ENCODE results near the gene NR1H2.

The NR1H2 gene

DNA sequence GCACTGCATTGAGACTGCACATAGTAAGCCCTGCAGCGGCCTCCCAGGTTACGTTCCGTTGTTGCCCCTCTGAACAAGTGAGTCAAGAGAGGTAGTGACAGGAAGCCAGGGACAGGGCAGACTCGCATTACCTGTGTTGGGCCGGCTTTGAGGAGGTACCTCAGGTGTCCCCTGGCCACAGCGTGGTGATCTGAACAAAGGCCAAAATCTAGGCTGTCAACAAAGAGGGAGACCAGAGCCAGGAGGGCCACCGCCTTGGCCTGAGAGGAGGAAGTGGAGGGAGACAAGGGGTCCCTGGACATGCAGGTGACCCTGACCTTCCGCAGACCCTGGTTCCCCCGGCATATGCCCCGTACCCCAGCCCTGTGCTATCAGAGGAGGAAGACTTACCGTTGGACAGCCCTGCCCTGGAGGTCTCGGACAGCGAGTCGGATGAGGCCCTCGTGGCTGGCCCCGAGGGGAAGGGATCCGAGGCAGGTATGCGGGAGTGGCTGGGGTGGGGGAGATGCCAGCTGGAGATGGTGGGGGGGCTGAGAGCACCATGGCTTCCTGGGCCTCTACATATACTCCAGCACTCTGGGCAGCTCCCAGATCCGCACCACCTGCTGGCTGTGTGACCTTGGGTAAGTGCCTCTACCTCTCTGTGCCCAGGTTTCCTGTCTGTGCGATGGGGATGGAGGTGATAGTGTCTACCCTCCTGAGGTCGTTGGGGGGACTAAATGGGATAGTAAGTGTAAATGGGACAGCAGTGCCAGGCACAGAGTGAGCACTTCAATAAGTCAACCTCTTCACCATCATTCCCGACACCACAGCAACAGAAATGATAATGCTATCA, 47.2 kb downstream of the NR1H2 start:
- no peak for DNase-seq (ENCODE audit: low read depth)

DNA sequence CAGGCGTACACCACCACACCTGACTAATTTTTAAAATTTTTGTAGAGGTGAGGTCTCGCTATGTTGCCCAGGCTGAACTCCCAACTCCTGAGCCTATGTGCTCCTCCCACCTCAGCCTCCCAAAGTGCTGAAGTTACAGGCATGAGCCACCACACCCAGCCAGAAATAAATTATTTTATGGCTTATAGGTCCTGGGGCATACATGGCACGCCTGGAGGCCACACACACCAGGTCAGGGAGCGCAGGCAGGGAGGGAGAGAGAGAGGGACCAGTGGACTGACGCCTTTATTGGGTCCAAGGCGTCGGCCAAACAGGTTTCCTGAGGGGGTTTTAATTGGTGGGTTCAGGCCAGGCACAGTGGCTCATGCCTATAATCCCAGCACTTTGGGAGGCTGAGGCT, 49.3 kb downstream of the NR1H2 start:
- DNase-seq (ENCODE audit: low read depth): no peak

DNA sequence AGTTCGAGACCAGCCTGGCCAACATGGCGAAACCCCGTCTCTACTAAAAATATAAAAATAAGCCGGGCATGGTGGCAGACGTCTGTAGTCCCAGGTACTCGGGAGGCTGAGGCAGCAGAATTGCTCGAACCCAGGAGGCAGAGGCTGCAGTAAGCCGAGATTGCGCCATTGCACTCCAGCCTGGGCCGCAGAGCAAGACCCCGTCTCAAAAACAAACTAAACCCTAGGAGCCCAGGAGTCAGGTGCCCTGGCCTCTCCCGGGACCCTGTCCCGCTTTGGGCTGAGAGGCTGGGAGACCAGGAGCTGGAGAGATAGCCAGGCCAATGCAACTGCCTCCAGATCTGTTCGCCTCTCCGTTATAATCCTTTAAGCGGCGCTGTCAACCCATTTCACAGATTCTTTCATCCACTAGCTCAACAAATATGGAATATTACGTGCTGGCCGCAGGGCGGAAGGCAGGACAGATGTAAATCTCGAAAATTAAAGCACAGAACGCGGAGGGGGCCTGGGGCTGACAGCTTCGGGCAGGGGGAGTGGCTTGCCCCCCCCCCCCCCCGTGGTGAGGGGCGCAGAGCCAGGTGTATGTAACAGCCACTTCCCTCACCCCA, 51.2 kb downstream of the NR1H2 start:
- DNase-seq (ENCODE audit: low read depth): no peak

DNA sequence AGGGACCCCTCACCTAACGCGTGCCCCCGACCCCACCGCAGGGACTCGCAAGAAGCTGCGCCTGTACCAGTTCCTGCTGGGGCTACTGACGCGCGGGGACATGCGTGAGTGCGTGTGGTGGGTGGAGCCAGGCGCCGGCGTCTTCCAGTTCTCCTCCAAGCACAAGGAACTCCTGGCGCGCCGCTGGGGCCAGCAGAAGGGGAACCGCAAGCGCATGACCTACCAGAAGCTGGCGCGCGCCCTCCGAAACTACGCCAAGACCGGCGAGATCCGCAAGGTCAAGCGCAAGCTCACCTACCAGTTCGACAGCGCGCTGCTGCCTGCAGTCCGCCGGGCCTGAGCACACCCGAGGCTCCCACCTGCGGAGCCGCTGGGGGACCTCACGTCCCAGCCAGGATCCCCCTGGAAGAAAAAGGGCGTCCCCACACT, 51.8 kb downstream of the NR1H2 start:
- no peak for DNase-seq (ENCODE audit: low read depth)

DNA sequence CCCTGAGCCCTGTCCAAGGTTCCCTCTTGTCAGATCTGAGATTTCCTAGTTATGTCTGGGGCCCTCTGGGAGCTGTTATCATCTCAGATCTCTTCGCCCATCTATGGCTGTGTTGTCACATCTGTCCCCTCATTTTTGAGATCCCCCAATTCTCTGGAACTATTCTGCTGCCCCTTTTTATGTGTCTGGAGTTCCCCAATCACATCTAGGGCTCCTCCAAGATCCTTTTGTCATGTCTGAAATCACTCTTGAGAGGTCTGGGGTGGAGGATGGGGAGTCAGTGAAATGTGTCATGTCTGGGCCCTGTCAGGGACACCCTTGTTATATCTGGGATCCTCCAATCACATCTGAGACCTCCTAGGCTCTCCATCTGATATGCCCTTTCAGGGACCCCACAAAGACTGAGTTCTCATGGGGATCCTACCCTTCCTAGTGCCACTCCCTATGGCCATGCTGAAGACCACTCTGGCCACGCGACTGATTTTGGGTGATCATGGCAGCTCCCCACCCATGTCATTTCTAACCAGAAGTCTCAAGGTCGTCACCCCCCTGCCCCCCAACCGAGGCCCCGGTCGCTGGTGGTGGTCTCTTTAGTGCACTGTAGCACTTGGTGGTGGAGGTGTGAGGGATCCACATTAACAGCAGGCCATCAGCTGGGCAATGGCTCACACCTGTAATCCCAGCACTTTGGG, 52.7 kb downstream of the NR1H2 start:
- no peak for DNase-seq (ENCODE audit: low read depth)

DNA sequence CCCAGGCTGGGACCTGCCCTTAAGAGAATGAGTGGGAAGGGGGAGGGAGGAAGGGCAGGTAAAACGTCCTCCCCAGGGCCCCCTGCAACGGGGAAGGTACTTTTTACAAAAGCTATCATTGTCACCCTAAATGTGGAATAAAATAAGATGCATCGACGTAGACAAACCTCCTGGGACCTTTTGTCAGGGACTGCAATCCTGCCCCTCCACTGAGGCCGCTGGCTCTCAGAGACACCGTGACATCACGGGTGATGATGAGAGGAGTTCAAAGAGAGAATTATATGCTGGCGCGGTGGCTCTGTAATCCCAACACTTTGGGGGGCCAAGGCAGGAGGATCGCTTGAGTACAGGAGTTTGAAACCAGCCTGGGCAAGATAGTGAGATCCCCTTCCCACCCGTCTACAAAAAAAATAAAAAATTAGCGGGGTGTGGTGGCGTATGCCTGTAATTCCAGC, 54.7 kb downstream of the NR1H2 start:
- DNase-seq (ENCODE audit: low read depth): no peak

DNA sequence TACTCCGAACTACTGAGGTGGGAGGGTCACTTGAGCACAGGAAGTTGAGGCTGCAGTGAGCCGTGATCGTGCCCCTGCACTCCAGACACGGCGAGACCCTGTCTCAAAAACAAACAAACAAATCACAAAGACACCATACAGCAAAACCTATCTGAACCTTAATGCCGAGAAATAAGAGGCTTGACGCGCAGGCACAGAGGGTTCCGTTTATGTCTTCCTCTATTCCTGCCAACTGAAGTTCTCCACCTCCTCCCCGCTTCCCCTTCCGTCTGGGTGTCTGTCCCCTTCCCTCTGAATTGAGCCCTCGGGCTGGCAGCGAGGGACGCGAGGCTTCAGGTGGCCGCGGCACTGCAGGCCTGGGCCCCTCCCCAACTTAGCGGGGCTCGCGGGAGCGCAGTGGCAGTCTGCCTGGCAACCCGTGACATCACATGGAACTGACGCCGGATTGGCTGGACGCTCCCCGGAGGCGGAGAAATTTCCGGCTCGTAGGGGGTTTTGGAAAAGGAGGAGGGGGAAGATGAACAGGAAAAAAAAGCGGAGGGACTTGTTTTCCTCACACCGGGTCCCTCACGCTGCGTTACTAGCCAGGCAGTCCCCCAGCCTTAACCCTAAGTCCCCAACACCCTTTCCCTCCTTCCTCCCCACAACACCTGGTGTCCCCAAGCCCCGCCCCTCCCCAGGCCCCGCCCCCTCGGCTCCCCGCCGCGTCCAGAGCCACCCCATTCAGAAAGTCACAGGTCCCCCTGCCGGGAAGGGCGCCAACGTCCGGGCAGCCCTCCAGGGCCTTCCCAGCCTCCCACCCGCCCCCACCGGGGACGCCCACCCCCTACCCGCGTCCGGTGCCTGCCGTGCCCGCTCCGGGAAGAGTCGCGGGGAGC, 55.3 kb downstream of the NR1H2 start:
- DNase-seq (ENCODE audit: low read depth): peak; percentile 80

DNA sequence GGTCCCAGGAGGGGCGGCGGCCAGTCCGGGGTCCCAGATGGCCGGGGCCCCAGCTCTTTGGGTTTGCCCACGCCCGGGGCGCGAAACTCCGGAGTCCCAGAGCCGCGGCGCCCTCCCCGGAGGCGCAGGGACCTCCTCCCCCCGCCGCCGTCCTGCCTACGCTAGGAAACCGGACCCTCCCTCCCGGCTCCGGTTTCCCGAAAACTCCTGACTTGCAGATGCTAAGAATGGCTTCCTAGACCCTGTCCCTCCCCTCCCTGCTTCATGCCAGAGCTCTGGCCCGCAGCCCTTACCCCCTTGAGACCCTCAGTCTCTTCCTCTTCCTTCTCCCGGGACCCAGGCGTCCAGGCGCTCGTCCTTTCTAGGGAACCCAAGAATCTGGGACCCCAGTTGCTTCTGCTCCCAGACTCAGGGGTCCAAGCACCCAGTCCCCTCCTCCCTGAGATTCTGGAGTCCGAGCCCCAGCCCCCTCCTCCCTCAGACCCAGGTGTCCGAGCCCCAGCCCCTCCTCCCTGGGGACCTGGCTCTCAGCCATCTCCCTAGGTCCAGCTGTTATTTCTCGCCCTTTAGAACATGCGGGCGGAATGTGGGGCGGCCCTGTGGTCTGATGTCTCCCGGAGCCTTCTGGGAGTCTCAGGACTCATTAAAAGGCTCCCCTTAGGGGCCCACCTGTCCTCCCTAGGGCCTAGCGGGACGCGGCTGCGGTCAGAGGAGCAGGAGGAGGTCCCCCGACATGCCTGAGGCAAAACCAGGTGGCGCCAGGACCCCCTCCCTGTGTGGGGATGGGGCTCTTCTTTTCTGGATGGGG, 56.2 kb downstream of the NR1H2 start, which contains the start of gene MYBPC2:
TSS of gene MYBPC2 (plus strand) at position 672 of the 808 bp plus-strand sequence. CDS start at position 734, 62 bp downstream.
- no peak for DNase-seq (ENCODE audit: low read depth)
